COLO668 (cell line): ENCODE results near the gene CD274.
"Not testable (repeated sequence)": the region's sequence is repeated elsewhere in the genome, so short reads cannot be mapped to it uniquely, and the experiment has no call there.

Experiments used
- DNase-seq: peaks from one replicate; lab custom pipeline; 2025; ENCODE audit not compliant: unreplicated experiment; lab: John Stamatoyannopoulos, UW

The CD274 gene

GRCh38 chr9:5460157-5460556 is 9.8 kb downstream of the CD274 start:
- no peak for DNase-seq

GRCh38 chr9:5464831-5465330 is 14.5 kb downstream of the CD274 start:
- not testable (repeated sequence) for DNase-seq

- no peak for DNase-seq
Measured at GRCh38 chr9:5466005-5466404, 15.7 kb downstream of the CD274 start.

- DNase-seq = no peak
Measured at GRCh38 chr9:5466766-5467165, 16.4 kb downstream of the CD274 start.

GRCh38 chr9:5468850-5469249 is 18.5 kb downstream of the CD274 start:
- no peak for DNase-seq

- DNase-seq = no peak
Measured at GRCh38 chr9:5470122-5470521, 19.8 kb downstream of the CD274 start.

GRCh38 chr9:5470816-5471215 is 20.5 kb downstream of the CD274 start:
- no peak for DNase-seq

GRCh38 chr9:5475611-5476010 is 25.3 kb downstream of the CD274 start:
- DNase-seq = not testable (repeated sequence)

GRCh38 chr9:5478206-5478605 is 27.9 kb downstream of the CD274 start:
- DNase-seq = no peak

- DNase-seq = no peak
Measured at GRCh38 chr9:5479994-5480694, 29.8 kb downstream of the CD274 start.

GRCh38 chr9:5480919-5481318 is 30.6 kb downstream of the CD274 start:
- no peak for DNase-seq

GRCh38 chr9:5481322-5482040 is 31.1 kb downstream of the CD274 start:
- DNase-seq = no peak

GRCh38 chr9:5482194-5482593 is 31.9 kb downstream of the CD274 start:
- no peak for DNase-seq

GRCh38 chr9:5483306-5483705 is 33.0 kb downstream of the CD274 start:
- no peak for DNase-seq

GRCh38 chr9:5485378-5486085 is 35.2 kb downstream of the CD274 start:
- no peak for DNase-seq

GRCh38 chr9:5486988-5487387 is 36.6 kb downstream of the CD274 start:
- no peak for DNase-seq

- DNase-seq = no peak
Measured at GRCh38 chr9:5488221-5489008, 38.1 kb downstream of the CD274 start.

GRCh38 chr9:5489630-5490490 is 39.5 kb downstream of the CD274 start:
- DNase-seq = no peak

- no peak for DNase-seq
Measured at GRCh38 chr9:5492965-5493678, 42.8 kb downstream of the CD274 start.
